ENCODE measurements around the gene CD59.
A peak's percentile ranks its signal among the peaks of the same experiment; 100 is the strongest.
"Not testable (repeated sequence)": the region's sequence is repeated elsewhere in the genome, so short reads cannot be mapped to it uniquely, and the experiment has no call there.

Gene CD59

GRCh38 chr11:33713151-33713855 lies 22.9 kb downstream of the CD59 start:
- DNase-seq, result no peak

GRCh38 chr11:33712436-33712835 lies 23.8 kb downstream of the CD59 start:
- no peak for DNase-seq

DNA sequence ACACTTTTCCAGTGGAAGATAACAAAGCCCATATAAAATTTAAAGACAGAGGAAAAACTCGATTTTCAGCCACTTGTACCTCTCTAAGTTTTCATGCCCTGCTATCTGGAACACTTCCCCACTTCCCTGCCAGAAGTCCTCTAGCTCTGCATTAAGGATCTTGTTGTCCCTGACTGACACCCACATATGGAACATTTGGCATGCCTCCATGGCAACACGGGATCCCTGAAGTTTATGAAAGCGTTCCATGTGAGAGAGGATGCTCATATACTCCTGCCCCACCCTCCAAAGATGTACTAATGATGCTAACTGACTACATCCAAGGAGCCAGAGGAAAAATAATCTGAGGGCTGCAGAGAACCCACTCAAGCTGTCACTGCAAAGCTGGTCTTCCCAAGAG lies 26.8 kb downstream of the CD59 start:
- peak in 1 of 14 donors; percentile 14 for DNase-seq

GRCh38 chr11:33708985-33709384 lies 27.2 kb downstream of the CD59 start:
- no peak for DNase-seq

- DNase-seq, result not testable (repeated sequence)
These were observed 28.4 kb downstream of the CD59 start for GRCh38 chr11:33707831-33708230.

- DNase-seq, result no peak
These were observed 29.3 kb downstream of the CD59 start for GRCh38 chr11:33706966-33707365.

GRCh38 chr11:33706546-33706945 lies 29.7 kb downstream of the CD59 start:
- no peak for DNase-seq

- DNase-seq, result peak in 4 of 14 donors; percentile 22 to 68 (median 39)
These were observed 31.8 kb downstream of the CD59 start for GRCh38 chr11:33704240-33705002.

DNA sequence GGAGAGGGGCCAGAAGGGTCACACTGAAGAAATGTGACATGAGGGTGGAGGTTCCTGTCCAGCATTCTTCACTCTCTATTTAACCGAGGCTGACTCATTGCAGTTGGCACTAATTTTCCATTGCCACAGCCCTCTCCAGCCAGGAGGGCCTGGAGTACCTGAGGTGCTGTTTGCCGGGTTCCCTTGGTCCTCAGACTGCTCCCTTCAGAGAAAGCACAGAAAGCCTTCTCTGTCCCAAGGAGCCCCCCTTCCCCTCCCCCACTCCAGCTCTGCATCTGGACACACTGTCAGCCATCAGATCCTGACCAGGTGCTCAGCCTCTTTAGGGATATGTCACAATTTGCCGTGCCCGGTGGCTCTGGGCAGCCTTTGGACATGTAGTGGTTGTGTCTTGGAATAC lies 32.4 kb downstream of the CD59 start:
- DNase-seq, result no peak

- DNase-seq, result no peak
These were observed 33.0 kb downstream of the CD59 start for GRCh38 chr11:33703234-33703633.

GRCh38 chr11:33701302-33702230 lies 34.7 kb downstream of the CD59 start:
- DNase-seq, result peak in 9 of 14 donors; percentile 11 to 61 (median 36)

- DNase-seq, result peak; percentile 48 to 92 (median 77)
These were observed 35.5 kb downstream of the CD59 start, which contains the start of gene C11orf91 for GRCh38 chr11:33700502-33701271. TSS of gene C11orf91 (minus strand) at chr11:33700826. CDS start at chr11:33700740, 86 bp downstream.

- no peak for DNase-seq
These were observed 36.1 kb downstream of the CD59 start for GRCh38 chr11:33700063-33700501.

DNA sequence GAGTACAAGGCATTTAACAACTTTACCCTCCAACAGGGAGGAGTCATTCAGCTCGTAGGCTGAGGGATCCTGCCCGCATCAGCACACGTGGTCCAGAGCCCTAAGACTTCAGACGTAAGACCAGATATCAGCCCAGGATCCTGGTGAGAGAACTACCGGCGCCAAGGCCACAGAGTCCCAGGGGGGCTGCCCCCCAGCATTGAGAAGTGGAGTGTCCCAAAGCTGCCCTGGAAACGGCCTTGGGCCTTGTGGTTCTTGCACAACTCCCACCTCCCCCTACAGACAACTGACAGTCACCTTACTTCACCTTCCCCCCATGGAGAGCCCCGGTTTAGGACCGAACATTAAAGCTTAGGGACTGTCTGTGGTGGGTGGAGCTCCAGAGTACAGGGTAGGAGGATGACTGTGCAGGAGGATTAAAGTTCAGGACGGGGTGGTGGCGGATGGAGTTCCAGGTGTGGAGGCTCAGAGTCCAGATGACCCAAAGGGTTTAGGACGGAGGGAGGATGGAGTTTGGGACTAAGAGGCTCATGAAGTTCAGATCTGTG lies 36.6 kb downstream of the CD59 start:
- DNase-seq, result no peak

DNA sequence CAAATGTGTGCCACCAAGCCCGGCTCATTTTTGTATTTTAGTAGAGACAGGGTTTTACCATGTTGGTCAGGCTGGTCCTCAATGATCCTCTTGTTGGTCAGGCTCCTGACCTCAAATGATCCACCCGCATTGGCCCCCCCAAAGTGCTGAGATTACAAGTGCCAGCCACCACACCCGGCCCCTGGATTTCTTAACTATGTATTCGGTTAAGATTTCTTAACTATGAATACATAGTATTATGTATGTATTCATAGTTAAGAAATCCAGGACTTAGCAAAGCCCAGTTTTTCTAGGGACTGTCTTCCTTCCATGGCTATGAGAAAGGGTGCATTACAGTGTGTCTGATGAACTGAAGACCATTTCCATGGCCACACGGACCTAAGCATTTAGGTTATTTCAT lies 37.3 kb downstream of the CD59 start:
- no peak for DNase-seq

- no peak for DNase-seq
These were observed 38.2 kb downstream of the CD59 start for GRCh38 chr11:33697997-33698396.

DNA sequence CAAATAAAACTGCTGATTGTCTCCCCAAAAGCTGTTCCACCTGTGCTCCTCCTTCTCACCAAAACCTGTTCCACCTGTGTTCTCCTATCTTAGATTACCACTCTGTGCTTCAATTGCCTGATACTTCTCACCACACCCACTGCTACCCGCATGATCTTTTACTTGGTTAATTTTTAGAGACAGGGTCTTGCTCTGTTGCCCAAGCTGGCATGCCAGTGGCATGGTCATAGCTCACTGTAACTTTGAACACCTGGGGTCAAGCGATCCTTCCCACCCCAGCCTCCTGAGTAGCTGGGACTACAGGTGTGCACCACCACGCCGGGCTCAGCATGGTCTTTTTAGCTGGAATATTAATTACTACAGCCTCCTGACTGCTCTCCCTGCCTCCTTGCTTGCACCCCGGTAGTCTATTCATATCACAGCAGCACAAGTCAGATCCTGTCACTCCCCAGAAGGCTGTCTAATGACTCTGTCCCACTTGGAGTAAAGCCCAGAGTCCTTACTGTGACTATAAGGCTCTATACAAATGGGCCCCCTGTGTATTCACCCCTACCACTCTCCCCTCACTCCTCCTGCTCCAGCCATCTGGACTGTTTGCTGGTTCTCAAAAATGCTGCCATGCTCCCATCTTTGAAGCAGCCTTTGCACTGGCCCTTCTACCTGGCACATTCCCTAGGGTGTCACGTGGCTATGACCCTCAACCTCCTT lies 39.1 kb downstream of the CD59 start:
- no peak for DNase-seq

DNA sequence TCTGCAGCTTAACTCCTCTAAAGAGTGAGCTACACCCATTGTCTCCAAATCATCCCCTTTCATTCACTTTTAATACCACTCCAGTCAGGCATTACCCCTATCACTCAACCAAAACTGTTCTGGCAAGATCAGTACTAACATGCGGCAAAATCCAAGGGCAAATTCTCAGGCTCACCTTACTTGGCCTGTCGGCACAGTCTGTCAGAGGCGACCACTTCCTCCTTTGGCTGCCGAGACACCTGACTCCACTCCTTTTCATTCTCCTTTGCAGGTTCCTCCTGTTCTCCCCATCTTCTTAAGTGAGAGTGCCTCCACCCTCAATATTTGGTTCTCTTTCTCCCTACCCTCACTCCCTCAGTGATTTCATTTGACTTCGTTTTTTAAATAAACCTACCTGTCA lies 39.8 kb downstream of the CD59 start:
- no peak for DNase-seq

GRCh38 chr11:33695051-33695566 lies 41.1 kb downstream of the CD59 start:
- DNase-seq, result no peak

DNA sequence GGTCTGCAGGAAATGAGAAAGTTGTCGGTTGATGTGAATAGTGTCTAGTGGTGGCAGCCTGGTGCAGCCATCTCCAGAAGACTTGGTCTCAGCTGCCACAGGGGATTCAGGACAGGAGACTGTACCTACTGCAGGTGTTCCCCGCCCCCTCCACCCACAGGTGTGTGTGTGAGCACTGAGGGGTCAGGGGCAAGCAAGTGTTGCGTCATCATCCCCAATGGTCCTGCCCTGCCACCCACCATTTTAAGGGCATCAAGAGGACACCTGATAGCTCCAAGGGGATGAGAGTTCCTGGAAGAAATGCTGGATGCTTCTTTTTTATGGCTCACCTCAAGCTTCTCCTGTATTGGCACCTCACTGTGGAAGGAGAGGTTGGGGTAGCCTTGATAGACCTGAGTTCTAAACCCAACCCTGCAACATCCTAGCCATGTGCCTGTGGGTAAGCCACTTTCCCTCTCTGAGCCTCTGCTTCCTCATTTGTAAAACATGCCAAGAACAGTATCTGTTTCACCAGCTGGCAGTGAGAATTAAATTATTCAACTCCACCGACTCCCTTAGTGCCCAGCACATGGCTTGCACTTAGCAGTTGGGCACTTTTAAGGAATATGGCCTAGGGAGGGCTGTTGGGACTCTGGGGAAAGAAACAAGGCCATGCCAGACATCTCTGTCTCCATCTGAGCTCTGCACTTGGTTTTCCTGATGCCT lies 41.7 kb downstream of the CD59 start:
- no peak for DNase-seq
